PFSK-1 (cell line): ENCODE results near the gene MRPL27.

Source experiments
- POLR2AphosphoS5 ChIP-seq: IDR thresholded peaks from 2 replicates; pipeline ENCODE4 v1.6.1; 2012; ENCODE audit warnings: low read depth, mild to moderate bottlenecking, control low read depth, low read length, moderate library complexity
- SIN3A ChIP-seq: IDR thresholded peaks from 2 replicates; pipeline ENCODE4 v1.6.1; 2012; ENCODE audit warnings: mild to moderate bottlenecking, low read length, moderate library complexity, borderline replicate concordance; ENCODE audit not compliant: insufficient read depth
- TF ChIP-seq, protein P1 (sequence below), 2 experiments: IDR thresholded peaks; 2 replicates each; pipeline versions ENCODE4 v1.6.1 to v1.8.0; 2011 to 2012; ENCODE audit warnings: low read depth in 2 of 2, low read length in 2 of 2, control low read depth in 1 of 2, inconsistent platforms in 1 of 2, mild to moderate bottlenecking in 1 of 2, moderate library complexity in 1 of 2; ENCODE audit not compliant: insufficient read depth in 1 of 2

DNA sequence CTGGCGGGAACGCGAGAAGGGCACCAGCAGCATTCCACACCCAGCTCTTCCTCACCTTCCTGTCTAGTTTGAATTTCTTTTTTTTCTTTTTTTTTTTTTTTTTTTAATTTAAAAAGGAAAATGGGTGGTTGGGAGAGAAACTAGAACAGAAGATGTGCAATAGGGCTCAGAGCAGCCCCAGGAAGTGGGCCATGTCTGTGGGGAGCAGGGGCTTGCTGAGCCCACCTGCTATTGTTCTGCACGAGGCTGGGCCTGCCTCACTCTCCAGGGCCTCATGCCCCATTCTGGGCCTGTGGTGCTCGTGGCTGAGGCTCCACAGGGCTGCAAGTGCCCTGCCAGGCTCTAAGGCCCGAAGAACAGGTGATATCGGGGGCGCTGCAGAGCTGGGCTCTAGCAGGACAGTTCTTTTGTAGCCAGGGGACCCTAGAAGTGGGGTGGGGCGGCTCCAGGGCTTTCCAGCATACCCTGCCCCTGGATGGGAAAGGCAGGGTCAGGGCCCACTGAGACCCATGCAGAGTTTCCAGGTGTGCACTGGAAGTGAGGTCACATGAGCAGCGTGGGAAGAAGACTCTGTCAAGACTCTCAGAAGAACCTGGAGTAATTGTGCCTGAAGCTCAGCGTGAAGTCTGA lies 12.4 kb downstream of the MRPL27 start:
- TF ChIP-seq SIN3A (no peak), POLR2AphosphoS5 (no peak)
- TF ChIP-seq, protein P1, sequence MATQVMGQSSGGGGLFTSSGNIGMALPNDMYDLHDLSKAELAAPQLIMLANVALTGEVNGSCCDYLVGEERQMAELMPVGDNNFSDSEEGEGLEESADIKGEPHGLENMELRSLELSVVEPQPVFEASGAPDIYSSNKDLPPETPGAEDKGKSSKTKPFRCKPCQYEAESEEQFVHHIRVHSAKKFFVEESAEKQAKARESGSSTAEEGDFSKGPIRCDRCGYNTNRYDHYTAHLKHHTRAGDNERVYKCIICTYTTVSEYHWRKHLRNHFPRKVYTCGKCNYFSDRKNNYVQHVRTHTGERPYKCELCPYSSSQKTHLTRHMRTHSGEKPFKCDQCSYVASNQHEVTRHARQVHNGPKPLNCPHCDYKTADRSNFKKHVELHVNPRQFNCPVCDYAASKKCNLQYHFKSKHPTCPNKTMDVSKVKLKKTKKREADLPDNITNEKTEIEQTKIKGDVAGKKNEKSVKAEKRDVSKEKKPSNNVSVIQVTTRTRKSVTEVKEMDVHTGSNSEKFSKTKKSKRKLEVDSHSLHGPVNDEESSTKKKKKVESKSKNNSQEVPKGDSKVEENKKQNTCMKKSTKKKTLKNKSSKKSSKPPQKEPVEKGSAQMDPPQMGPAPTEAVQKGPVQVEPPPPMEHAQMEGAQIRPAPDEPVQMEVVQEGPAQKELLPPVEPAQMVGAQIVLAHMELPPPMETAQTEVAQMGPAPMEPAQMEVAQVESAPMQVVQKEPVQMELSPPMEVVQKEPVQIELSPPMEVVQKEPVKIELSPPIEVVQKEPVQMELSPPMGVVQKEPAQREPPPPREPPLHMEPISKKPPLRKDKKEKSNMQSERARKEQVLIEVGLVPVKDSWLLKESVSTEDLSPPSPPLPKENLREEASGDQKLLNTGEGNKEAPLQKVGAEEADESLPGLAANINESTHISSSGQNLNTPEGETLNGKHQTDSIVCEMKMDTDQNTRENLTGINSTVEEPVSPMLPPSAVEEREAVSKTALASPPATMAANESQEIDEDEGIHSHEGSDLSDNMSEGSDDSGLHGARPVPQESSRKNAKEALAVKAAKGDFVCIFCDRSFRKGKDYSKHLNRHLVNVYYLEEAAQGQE (IDR thresholded peaks at IDR 0.05; ENCODE audit: insufficient read depth in 1 of 2, low read depth in 2 of 2, low read length in 2 of 2), result no peak
